ENCODE measurements around the gene FXYD4. TPM values are rescaled to one million over a fixed set of nuclear protein-coding genes. Genes with fewer than 3 reads are reported as not detected.
"Not testable (repeated sequence)": the region's sequence is repeated elsewhere in the genome, so short reads cannot be mapped to it uniquely, and the experiment has no call there.

Gene FXYD4
- total RNA-seq, 4 donors from 2014 or later: not detected

DNA sequence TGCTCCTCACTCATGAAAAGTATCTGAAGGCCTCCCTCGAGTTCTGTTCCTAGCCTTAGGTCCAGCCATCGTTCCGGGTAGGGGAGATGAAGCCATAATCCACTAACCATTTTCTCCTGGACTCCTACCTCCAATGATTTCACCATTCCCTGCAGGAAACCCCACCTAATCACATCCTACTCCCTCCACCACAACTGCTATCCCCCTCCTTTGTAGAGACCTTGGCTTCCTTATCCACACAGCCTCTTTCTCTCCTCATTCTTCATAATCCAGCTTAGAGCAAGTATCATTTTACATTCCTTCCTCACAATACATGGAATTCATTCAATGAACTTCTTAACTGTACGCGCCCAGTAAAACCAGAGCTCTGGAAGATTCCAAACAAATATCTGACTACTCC is 18.9 kb downstream of the FXYD4 start:
- no peak for TF ChIP-seq POLR2A (IDR thresholded peaks at IDR 0.05)
- TF ChIP-seq, protein P1, sequence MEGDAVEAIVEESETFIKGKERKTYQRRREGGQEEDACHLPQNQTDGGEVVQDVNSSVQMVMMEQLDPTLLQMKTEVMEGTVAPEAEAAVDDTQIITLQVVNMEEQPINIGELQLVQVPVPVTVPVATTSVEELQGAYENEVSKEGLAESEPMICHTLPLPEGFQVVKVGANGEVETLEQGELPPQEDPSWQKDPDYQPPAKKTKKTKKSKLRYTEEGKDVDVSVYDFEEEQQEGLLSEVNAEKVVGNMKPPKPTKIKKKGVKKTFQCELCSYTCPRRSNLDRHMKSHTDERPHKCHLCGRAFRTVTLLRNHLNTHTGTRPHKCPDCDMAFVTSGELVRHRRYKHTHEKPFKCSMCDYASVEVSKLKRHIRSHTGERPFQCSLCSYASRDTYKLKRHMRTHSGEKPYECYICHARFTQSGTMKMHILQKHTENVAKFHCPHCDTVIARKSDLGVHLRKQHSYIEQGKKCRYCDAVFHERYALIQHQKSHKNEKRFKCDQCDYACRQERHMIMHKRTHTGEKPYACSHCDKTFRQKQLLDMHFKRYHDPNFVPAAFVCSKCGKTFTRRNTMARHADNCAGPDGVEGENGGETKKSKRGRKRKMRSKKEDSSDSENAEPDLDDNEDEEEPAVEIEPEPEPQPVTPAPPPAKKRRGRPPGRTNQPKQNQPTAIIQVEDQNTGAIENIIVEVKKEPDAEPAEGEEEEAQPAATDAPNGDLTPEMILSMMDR (IDR thresholded peaks at IDR 0.05): no peak
- DNase-seq (ENCODE audit: low spot score in 2 of 2): no peak
- no peak overlapping the region for H3K4me3 ChIP-seq (ENCODE audit: low read depth, poor library complexity, severe bottlenecking)
- 79 to 83% methylated on average over 5 of the region's 5 CpGs for WGBS, 2 donors
- intact Hi-C loops (cut with DNase I; ENCODE audit: low total_unique reads): no loop called here

DNA sequence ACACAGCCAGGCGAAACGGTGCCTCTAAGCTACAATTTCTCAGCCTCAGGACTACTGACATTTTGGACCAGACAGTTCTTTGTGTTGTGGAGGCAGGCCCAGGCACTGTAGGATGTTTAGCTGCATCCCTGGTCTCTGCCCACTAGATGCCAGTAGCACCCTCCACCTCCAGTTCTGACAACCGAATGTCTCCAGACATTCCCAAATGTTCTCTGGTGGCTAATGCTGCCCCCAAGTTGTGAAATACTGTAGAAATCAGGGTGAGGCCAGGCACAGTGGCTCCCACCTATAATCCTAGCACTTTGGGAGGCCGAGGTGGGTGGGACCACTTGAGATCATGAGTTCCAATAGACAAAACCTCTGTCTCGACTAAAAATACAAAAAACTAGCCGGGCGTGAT is 19.3 kb downstream of the FXYD4 start:
- intact Hi-C loops (cut with DNase I; ENCODE audit: low total_unique reads): no loop called here
- no peak overlapping the region for H3K4me3 ChIP-seq (ENCODE audit: low read depth, poor library complexity, severe bottlenecking)
- no peak for DNase-seq (ENCODE audit: low spot score in 2 of 2)
- WGBS, 2 donors: 56 to 59% methylated on average over 7 of the region's 7 CpGs
- TF ChIP-seq, protein P1 (IDR thresholded peaks at IDR 0.05): no peak
- TF ChIP-seq POLR2A (IDR thresholded peaks at IDR 0.05): no peak

GRCh38 chr10:43391496-43391895 is 20.1 kb downstream of the FXYD4 start:
- no peak overlapping the region for H3K4me3 ChIP-seq (ENCODE audit: low read depth, poor library complexity, severe bottlenecking)
- TF ChIP-seq POLR2A (IDR thresholded peaks at IDR 0.05): no peak
- TF ChIP-seq, protein P1 (IDR thresholded peaks at IDR 0.05): no peak
- intact Hi-C loops (cut with DNase I; ENCODE audit: low total_unique reads): no loop called here
- DNase-seq (ENCODE audit: low spot score in 2 of 2): no peak
- WGBS, 2 donors: 70 to 77% methylated on average over 6 of the region's 6 CpGs

DNA sequence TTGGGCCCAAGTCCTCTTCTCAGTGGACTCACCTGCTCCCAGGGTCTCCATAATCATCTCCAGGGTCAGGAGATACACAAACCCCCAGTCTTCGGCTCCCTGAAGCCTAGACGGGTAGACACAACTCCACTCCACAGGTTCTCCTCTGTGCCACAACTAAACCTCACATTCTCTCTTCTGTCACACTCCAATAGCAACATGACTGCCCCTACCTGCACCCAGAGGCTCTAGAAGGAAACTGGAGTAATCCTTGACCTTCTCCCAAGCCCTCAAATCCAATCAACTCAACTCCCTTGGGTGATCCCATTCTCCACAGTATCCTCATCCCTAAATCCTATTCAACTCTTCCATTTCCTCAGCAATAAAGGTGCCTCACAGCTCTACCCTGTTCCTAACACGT is 21.3 kb downstream of the FXYD4 start:
- DNase-seq (ENCODE audit: low spot score in 2 of 2): no peak
- intact Hi-C loops (cut with DNase I; ENCODE audit: low total_unique reads): no loop called here
- TF ChIP-seq, protein P1 (IDR thresholded peaks at IDR 0.05): no peak
- TF ChIP-seq POLR2A (IDR thresholded peaks at IDR 0.05): no peak
- no peak overlapping the region for H3K4me3 ChIP-seq (ENCODE audit: low read depth, poor library complexity, severe bottlenecking)
- 86 to 92% methylated on average over 3 of the region's 3 CpGs for WGBS, 2 donors

DNA sequence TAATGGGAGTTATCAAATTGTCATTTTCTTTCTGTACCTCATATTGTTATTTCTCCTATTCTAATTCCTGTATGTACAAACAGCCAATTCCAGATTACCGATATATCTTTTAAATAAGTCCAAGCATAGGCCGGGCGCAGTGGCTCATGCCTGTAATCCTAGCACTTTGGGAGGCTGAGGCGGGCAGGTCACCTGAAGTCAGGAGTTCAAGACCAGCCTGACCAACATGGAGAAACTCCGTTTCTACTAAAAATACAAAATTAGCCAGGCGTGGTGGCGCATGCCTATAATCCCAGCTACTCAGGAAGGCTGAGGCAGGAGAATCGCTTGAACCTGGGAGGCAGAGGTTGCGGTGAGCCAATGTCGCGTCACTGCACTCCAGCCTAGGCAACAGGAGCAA is 21.8 kb downstream of the FXYD4 start:
- intact Hi-C loops (cut with DNase I; ENCODE audit: low total_unique reads): not testable (repeated sequence)

DNA sequence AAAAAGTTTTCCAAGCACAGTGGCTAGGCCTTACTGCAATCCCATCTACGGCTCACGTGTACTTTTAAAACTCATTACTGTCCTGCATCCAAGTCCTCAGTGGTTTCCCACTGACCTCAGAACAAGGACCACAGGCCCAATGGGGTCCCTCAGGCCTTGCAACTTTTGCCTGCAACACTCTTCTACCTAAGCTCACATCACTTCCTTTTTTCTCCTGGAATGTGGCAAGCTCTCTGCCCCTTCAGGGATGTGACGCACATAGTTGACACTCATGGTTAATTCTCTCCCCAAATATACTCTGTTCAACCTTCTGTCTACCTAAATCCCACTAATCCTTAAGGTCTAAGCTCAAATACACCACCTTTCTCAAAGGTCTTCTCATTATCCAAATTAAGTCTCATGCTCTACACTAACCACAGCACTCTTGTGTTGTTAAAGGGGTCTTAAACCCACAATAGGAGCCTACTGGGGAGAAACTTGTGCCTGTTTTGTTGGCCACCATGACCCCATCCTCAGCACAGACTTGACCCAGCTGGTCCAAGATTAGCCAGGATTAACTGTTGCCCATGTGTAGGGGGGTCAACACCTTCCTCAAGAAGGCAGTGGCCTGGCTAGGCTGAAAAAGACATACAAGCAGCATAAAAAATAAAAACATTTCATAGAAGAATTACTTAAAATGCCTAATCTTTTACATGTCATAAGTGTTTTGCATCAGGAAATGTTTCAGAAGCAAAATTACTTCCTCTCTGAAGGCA is 22.3 kb downstream of the FXYD4 start:
- intact Hi-C loops (cut with DNase I; ENCODE audit: low total_unique reads): no loop called here
- no peak for DNase-seq (ENCODE audit: low spot score in 2 of 2)
- 83 to 89% methylated on average over 3 of the region's 3 CpGs for WGBS, 2 donors
- TF ChIP-seq, protein P1 (IDR thresholded peaks at IDR 0.05): no peak
- no peak for TF ChIP-seq POLR2A (IDR thresholded peaks at IDR 0.05)
- no peak overlapping the region for H3K4me3 ChIP-seq (ENCODE audit: low read depth, poor library complexity, severe bottlenecking)

More for the DNA sequence above, 21.8 kb downstream of the FXYD4 start:
- not testable (repeated sequence) for H3K4me3 ChIP-seq (ENCODE audit: low read depth, poor library complexity, severe bottlenecking); DNase-seq (ENCODE audit: low spot score in 2 of 2)
- WGBS, 2 donors: 93 to 94% methylated on average over 11 of the region's 11 CpGs

Measured in lower leg skin (tissue), 4 donors.